ENCODE measurements around the gene S1PR2.

GRCh38 chr19:10187315-10187714 is 43.8 kb downstream of the S1PR2 start:
- no peak for TF ChIP-seq CTCF (conservative IDR thresholded peaks at IDR 0.05)
- no peak for TF ChIP-seq EZH2 (IDR thresholded peaks at IDR 0.05; ENCODE audit: low read depth)

Measured in PC-9 (cell line).